ENCODE measurements around the gene RLN2. TPM values are rescaled to one million over a fixed set of nuclear protein-coding genes. Genes with fewer than 3 reads are reported as not detected.

Gene RLN2
- total and polyA plus RNA-seq, 7 experiments from 2014 or later: 0.72 to 7.4 (median 3.0) TPM

- Mint-ChIP-seq H3K27me3 (peaks cover 0 to 35% (median 0%) of the 10 kb centered on the region in 5 donors), H3K4me3 (no peak overlapping the region), H3K36me3 (peaks cover 3 to 14% (median 4%) of the 10 kb centered on the region in 5 donors), H3K27ac (no peak overlapping the region), H3K9me3 (peaks cover 4 to 40% (median 17%) of the 10 kb centered on the region in 11 donors), H3K4me1 (peaks cover 0 to 7% (median 0%) of the 10 kb centered on the region in 7 donors)
- ChIA-PET CTCF (no interaction called here), POLR2A (no interaction called here)
- H3K4me3 ChIP-seq (ENCODE audit: low read length): no peak overlapping the region
- intact Hi-C loops (cut with micrococcal nuclease): no loop called here
- no peak for DNase-seq
- no peak for ATAC-seq
- H3K27me3 ChIP-seq (ENCODE audit: control insufficient read depth in 2 of 2, insufficient read depth in 2 of 2, low read length in 2 of 2): no peaks in the 10 kb centered on the region
- no peaks in the 10 kb centered on the region for H3K9me3 ChIP-seq (ENCODE audit: control insufficient read depth in 2 of 3, low read length in 3 of 3)
- H3K27ac ChIP-seq (ENCODE audit: low read depth, low read length): no peak overlapping the region
- no peaks in the 10 kb centered on the region for H3K36me3 ChIP-seq (ENCODE audit: control insufficient read depth in 2 of 3, insufficient read depth in 3 of 3, low read length in 3 of 3)
- H3K4me1 ChIP-seq (ENCODE audit: control insufficient read depth in 2 of 2, insufficient read depth in 2 of 2, low read length in 2 of 2): no peaks in the 10 kb centered on the region
Observed at GRCh38 chr9:5286262-5286661, 18.3 kb downstream of the RLN2 start.

- Mint-ChIP-seq H3K27me3 (peaks cover 0 to 4% (median 0%) of the 10 kb centered on the region in 5 donors), H3K4me1 (no peaks in the 10 kb centered on the region), H3K9me3 (peaks cover 0 to 9% (median 1%) of the 10 kb centered on the region in 11 donors), H3K36me3 (peaks cover 0 to 2% (median 0%) of the 10 kb centered on the region in 5 donors), H3K27ac (no peak overlapping the region), H3K4me3 (no peak overlapping the region)
- ChIA-PET CTCF (no interaction called here), POLR2A (no interaction called here)
- no peaks in the 10 kb centered on the region for H3K36me3 ChIP-seq (ENCODE audit: control insufficient read depth in 2 of 3, insufficient read depth in 3 of 3, low read length in 3 of 3)
- H3K4me3 ChIP-seq (ENCODE audit: low read length): no peak overlapping the region
- ATAC-seq (no peak), DNase-seq (no peak)
- intact Hi-C loops (cut with micrococcal nuclease): no loop called here
- H3K9me3 ChIP-seq (ENCODE audit: control insufficient read depth in 2 of 3, low read length in 3 of 3): no peaks in the 10 kb centered on the region
- no peaks in the 10 kb centered on the region for H3K27me3 ChIP-seq (ENCODE audit: control insufficient read depth in 2 of 2, insufficient read depth in 2 of 2, low read length in 2 of 2)
- H3K4me1 ChIP-seq (ENCODE audit: control insufficient read depth in 2 of 2, insufficient read depth in 2 of 2, low read length in 2 of 2): no peaks in the 10 kb centered on the region
- no peak overlapping the region for H3K27ac ChIP-seq (ENCODE audit: low read depth, low read length)
Observed at GRCh38 chr9:5278486-5278885, 26.0 kb downstream of the RLN2 start.

GRCh38 chr9:5274770-5275169, 29.7 kb downstream of the RLN2 start:
- Mint-ChIP-seq H3K4me1 (peaks cover 0 to 1% (median 0%) of the 10 kb centered on the region in 7 donors), H3K27me3 (no peaks in the 10 kb centered on the region), H3K27ac (no peak overlapping the region), H3K36me3 (peaks cover 0 to 2% (median 0%) of the 10 kb centered on the region in 5 donors), H3K9me3 (peaks cover 0 to 6% (median 1%) of the 10 kb centered on the region in 11 donors), H3K4me3 (no peak overlapping the region)
- intact Hi-C loops (cut with micrococcal nuclease): no loop called here
- H3K27ac ChIP-seq (ENCODE audit: low read depth, low read length): no peak overlapping the region
- no peak overlapping the region for H3K4me3 ChIP-seq (ENCODE audit: low read length)
- ChIA-PET POLR2A (interaction anchor here (0.8 kb wide), 1 partner anchor 46 kb away, joined by 3 read pairs; no protein-coding TSS in a partner anchor), CTCF (no interaction called here)
- no peaks in the 10 kb centered on the region for H3K9me3 ChIP-seq (ENCODE audit: control insufficient read depth in 2 of 3, low read length in 3 of 3)
- H3K4me1 ChIP-seq (ENCODE audit: control insufficient read depth in 2 of 2, insufficient read depth in 2 of 2, low read length in 2 of 2): no peaks in the 10 kb centered on the region
- H3K27me3 ChIP-seq (ENCODE audit: control insufficient read depth in 2 of 2, insufficient read depth in 2 of 2, low read length in 2 of 2): no peaks in the 10 kb centered on the region
- H3K36me3 ChIP-seq (ENCODE audit: control insufficient read depth in 2 of 3, insufficient read depth in 3 of 3, low read length in 3 of 3): no peaks in the 10 kb centered on the region
- ATAC-seq: no peak
- no peak for DNase-seq

- H3K4me1 Mint-ChIP-seq: peaks cover 7 to 14% (median 10%) of the 10 kb centered on the region in 7 donors
- no peaks in the 10 kb centered on the region for H3K9me3 ChIP-seq (ENCODE audit: control insufficient read depth in 2 of 3, low read length in 3 of 3)
- no peaks in the 10 kb centered on the region for H3K27me3 ChIP-seq (ENCODE audit: control insufficient read depth in 2 of 2, insufficient read depth in 2 of 2, low read length in 2 of 2)
- CTCF ChIA-PET: interaction anchor here (0.6 kb wide), 2 partner anchors 125 to 640 kb away, joined by 3 to 4 read pairs; no protein-coding TSS in a partner anchor
- intact Hi-C loops (cut with micrococcal nuclease): loop anchor here (10.0 kb wide), 2 partner anchors 156 to 514 kb away; no protein-coding TSS in a partner anchor
- no peak overlapping the region for H3K27ac ChIP-seq (ENCODE audit: low read depth, low read length)
- H3K4me3 Mint-ChIP-seq: no peak overlapping the region
- H3K9me3 Mint-ChIP-seq: no peaks in the 10 kb centered on the region
- H3K27me3 Mint-ChIP-seq: no peaks in the 10 kb centered on the region
- no peak overlapping the region for H3K27ac Mint-ChIP-seq
- H3K36me3 Mint-ChIP-seq: peaks cover 0 to 5% (median 0%) of the 10 kb centered on the region in 5 donors
- H3K36me3 ChIP-seq (ENCODE audit: control insufficient read depth in 2 of 3, insufficient read depth in 3 of 3, low read length in 3 of 3): no peaks in the 10 kb centered on the region
- no peak for ATAC-seq
- no peak overlapping the region for H3K4me3 ChIP-seq (ENCODE audit: low read length)
- no peak for DNase-seq
- POLR2A ChIA-PET: no interaction called here
- H3K4me1 ChIP-seq (ENCODE audit: control insufficient read depth in 2 of 2, insufficient read depth in 2 of 2, low read length in 2 of 2): no peaks in the 10 kb centered on the region
Observed at GRCh38 chr9:5269249-5269715, 35.2 kb downstream of the RLN2 start.

GRCh38 chr9:5265939-5266338, 38.6 kb downstream of the RLN2 start:
- Mint-ChIP-seq H3K27ac (no peak overlapping the region), H3K9me3 (peaks cover 0 to 4% (median 0%) of the 10 kb centered on the region in 11 donors), H3K4me3 (no peak overlapping the region), H3K27me3 (no peaks in the 10 kb centered on the region), H3K36me3 (peaks cover 0 to 5% (median 0%) of the 10 kb centered on the region in 5 donors), H3K4me1 (peaks cover 10 to 24% (median 17%) of the 10 kb centered on the region in 7 donors)
- no peak for ATAC-seq
- no peaks in the 10 kb centered on the region for H3K36me3 ChIP-seq (ENCODE audit: control insufficient read depth in 2 of 3, insufficient read depth in 3 of 3, low read length in 3 of 3)
- no peak overlapping the region for H3K27ac ChIP-seq (ENCODE audit: low read depth, low read length)
- POLR2A ChIA-PET: no interaction called here
- no peak for DNase-seq
- no peaks in the 10 kb centered on the region for H3K4me1 ChIP-seq (ENCODE audit: control insufficient read depth in 2 of 2, insufficient read depth in 2 of 2, low read length in 2 of 2)
- H3K27me3 ChIP-seq (ENCODE audit: control insufficient read depth in 2 of 2, insufficient read depth in 2 of 2, low read length in 2 of 2): no peaks in the 10 kb centered on the region
- H3K9me3 ChIP-seq (ENCODE audit: control insufficient read depth in 2 of 3, low read length in 3 of 3): no peaks in the 10 kb centered on the region
- CTCF ChIA-PET: no interaction called here
- intact Hi-C loops (cut with micrococcal nuclease): loop anchor here (10.0 kb wide), 2 partner anchors 159 to 511 kb away; no protein-coding TSS in a partner anchor
- no peak overlapping the region for H3K4me3 ChIP-seq (ENCODE audit: low read length)

GRCh38 chr9:5264219-5264595, 40.3 kb downstream of the RLN2 start:
- H3K9me3 Mint-ChIP-seq: peaks cover 0 to 12% (median 3%) of the 10 kb centered on the region in 11 donors
- no peaks in the 10 kb centered on the region for H3K36me3 ChIP-seq (ENCODE audit: control insufficient read depth in 2 of 3, insufficient read depth in 3 of 3, low read length in 3 of 3)
- DNase-seq (no peak), ATAC-seq (no peak)
- intact Hi-C loops (cut with micrococcal nuclease): loop anchor here (5.0 to 10.0 kb wide), 4 partner anchors 73 to 509 kb away; partner anchors contain the start of genes INSL6 (in 1 of the 2) and RLN1 (in 1 of the 2)
- no peaks in the 10 kb centered on the region for H3K27me3 Mint-ChIP-seq
- H3K9me3 ChIP-seq (ENCODE audit: control insufficient read depth in 2 of 3, low read length in 3 of 3): no peaks in the 10 kb centered on the region
- H3K4me1 Mint-ChIP-seq: peaks cover 10 to 24% (median 17%) of the 10 kb centered on the region in 7 donors
- H3K27ac Mint-ChIP-seq: peak overlapping the region in 3 of 9 donors; percentile 0 to 83 (median 19)
- H3K27me3 ChIP-seq (ENCODE audit: control insufficient read depth in 2 of 2, insufficient read depth in 2 of 2, low read length in 2 of 2): no peaks in the 10 kb centered on the region
- POLR2A ChIA-PET: no interaction called here
- CTCF ChIA-PET: interaction anchor here (1.3 kb wide), 1 partner anchor 77 kb away, joined by 4 read pairs; no protein-coding TSS in a partner anchor
- no peak overlapping the region for H3K27ac ChIP-seq (ENCODE audit: low read depth, low read length)
- H3K4me3 Mint-ChIP-seq: peak overlapping the region in 4 of 10 donors; percentile 23 to 39 (median 29)
- peaks cover 0 to 9% (median 3%) of the 10 kb centered on the region in 5 donors for H3K36me3 Mint-ChIP-seq
- H3K4me3 ChIP-seq (ENCODE audit: low read length): no peak overlapping the region
- no peaks in the 10 kb centered on the region for H3K4me1 ChIP-seq (ENCODE audit: control insufficient read depth in 2 of 2, insufficient read depth in 2 of 2, low read length in 2 of 2)
